ENCODE results near the gene FAM83E.

The FAM83E gene

DNA sequence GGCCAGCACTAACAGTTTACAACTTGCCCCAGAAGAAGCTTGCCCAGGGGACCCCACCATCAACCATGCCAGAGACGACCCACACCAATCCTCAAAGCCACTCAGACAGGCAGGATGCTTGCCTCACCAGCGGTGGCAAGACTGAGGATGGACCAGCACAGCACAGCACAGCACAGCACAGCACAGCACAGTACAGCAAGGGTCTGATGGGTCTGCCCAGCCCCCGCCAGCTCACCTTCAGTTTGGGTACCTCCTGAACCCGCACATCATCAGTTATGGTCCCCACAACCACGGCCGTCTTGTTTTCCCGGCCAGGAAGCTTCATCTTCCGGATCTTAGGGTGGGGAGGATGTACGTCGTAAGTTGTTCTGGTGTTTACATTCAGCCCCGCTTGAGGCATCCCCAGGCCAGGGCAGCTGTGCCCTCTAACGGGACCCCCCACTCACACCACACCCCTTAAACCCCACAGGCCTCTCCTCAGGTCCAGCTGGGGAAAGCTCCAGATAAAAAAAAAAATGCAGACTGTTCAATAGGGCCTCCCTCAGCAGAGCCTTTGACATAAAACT is 1.7 kb upstream of the FAM83E start:
- no peak for DNase-seq (ENCODE audit: low spot score)
- in situ Hi-C loops (cut with MboI; ENCODE audit: low sequenced_read_pairs, unreplicated experiment), result no loop called here
- TF ChIP-seq, protein P1, sequence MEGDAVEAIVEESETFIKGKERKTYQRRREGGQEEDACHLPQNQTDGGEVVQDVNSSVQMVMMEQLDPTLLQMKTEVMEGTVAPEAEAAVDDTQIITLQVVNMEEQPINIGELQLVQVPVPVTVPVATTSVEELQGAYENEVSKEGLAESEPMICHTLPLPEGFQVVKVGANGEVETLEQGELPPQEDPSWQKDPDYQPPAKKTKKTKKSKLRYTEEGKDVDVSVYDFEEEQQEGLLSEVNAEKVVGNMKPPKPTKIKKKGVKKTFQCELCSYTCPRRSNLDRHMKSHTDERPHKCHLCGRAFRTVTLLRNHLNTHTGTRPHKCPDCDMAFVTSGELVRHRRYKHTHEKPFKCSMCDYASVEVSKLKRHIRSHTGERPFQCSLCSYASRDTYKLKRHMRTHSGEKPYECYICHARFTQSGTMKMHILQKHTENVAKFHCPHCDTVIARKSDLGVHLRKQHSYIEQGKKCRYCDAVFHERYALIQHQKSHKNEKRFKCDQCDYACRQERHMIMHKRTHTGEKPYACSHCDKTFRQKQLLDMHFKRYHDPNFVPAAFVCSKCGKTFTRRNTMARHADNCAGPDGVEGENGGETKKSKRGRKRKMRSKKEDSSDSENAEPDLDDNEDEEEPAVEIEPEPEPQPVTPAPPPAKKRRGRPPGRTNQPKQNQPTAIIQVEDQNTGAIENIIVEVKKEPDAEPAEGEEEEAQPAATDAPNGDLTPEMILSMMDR (IDR thresholded peaks at IDR 0.05; ENCODE audit: borderline replicate concordance, control extremely low read depth, extremely low read depth, insufficient read depth, missing control alignments), result no peak

DNA sequence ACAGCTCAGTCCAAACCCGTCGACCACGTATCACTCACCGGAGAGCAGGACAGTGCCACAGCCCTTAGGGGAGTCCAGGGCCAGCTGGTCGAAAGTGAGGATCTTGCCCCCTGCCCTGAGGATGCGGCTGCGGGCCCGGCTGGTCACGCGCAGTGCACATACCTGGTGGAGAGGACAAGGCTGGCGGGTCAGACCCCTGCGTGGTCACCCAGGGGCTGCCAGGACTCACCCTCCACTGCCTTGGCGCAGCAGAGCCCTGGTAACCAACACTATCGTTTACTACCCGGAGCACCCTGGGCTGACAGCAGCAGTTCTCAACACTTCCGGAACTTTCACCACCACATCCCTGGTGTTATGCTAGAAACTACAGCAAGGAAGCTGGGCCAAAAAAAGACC is 1.2 kb upstream of the FAM83E start:
- TF ChIP-seq, protein P1 (IDR thresholded peaks at IDR 0.05; ENCODE audit: borderline replicate concordance, control extremely low read depth, extremely low read depth, insufficient read depth, missing control alignments), result no peak
- DNase-seq (ENCODE audit: low spot score), result no peak
- in situ Hi-C loops (cut with MboI; ENCODE audit: low sequenced_read_pairs, unreplicated experiment), result no loop called here

DNA sequence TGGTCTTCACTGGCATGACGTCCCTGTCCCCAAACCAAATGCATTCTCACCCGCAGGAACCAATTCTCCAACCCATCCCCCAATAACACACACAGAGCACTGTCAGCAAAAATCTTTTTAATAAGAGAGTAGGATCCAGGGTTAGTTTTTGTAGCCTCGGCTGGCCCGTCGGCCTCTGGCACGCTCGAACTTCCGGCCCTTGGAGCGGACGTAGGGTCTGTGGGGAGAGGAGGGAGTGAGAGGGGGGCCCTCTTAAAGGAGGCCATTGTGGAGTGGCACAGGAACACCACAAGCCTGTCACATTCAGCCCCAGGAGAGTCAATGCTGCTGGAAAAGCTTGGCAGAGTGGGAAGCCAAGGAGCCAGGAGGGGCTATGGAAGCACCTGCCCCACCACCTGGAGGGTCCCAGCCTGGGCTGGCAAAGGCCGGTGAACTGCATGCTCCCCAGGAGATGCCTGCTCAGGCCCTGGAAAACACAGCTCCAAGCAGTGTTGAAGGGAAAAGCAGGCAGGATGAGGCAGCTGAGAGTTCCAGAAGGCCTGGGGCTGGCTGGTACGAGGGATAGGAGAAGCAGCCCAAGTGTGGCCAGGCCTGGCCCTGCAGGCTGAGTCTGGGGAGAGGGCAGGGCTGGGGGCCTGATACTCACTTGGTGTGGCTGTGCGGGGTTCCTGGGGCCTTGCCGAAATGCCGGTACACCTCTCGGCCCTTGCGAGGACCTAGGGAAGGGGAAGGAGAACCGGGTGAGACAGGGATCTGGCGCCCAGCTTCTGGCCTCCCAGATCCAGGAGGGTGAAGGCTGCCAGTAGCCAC is 560 bp upstream of the FAM83E start:
- in situ Hi-C loops (cut with MboI; ENCODE audit: low sequenced_read_pairs, unreplicated experiment), result no loop called here
- no peak for DNase-seq (ENCODE audit: low spot score)

DNA sequence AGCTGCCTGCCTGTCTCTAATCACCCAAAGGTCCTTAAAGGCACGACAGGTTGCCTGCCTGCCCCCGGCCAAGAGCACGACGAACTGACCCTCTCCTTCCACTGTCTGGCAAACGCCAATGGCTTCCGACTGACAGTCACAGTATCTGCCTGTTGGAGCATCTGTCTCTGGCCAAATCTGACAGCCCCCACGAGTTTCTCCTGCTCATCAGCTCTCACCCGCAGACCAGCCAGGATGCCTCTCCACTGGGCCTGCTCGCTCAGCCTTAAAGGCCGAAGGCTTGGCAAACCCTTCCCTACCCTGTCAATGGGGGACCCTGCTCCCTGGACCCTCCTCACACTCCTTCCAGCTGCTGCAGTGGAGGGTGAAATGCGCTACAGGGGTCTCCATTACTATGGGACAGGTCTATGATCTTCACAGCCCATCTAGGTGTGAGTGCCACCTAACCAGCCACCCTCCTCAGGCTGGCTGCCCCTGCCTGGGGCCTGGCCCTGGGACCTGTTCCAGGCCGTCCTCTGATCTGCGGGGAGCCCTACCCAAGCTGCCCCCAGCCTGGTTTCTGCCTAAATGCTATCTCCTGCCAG is 932 bp downstream of the FAM83E start:
- DNase-seq (ENCODE audit: low spot score), result peak; percentile 49
- in situ Hi-C loops (cut with MboI; ENCODE audit: low sequenced_read_pairs, unreplicated experiment), result no loop called here
- TF ChIP-seq, protein P1 (IDR thresholded peaks at IDR 0.05; ENCODE audit: borderline replicate concordance, control extremely low read depth, extremely low read depth, insufficient read depth, missing control alignments), result no peak

More for the DNA sequence above, 560 bp upstream of the FAM83E start:
- TF ChIP-seq, protein P1 (IDR thresholded peaks at IDR 0.05; ENCODE audit: borderline replicate concordance, control extremely low read depth, extremely low read depth, insufficient read depth, missing control alignments), result no peak

DNA sequence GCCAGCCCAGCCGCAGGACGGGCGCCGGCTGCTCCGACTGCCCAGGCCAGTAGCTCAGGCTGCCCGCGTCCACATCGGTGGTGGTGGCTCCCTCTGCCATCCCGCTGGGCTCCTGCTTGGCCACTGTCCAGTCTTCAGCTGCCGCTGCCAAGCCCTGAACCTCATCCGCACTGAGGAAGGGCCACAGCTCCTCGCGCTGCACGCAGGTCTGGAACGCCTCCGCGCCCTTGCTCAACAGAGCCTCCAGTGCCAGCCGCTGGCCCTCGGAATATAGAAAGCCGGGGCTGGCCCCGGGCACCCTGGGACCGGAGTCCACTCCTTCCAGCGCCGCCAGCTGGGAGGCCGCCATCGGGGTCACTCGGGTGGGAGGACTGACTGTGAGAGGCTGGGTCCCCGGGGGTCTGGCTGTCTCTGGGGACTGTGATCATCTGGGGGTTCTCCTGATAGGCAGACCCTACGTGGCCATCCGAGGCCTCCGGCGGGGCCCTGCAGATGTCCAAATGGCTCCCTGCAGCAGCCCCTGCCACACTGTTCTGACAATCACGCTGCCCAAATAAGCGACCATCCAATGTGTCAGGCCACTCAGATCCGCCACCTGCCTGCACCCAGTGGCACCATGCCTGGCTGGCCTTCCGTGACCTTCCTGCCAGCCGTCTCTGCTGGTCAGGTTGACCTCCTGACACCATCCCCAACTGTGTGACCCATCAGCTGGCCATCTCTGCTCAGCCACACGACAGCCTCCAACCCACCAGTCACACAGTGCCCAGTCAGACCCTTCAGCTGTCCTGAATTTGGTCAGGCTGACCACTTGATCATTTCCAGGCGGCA is 1.6 kb downstream of the FAM83E start:
- no peak for DNase-seq (ENCODE audit: low spot score)
- in situ Hi-C loops (cut with MboI; ENCODE audit: low sequenced_read_pairs, unreplicated experiment), result no loop called here
- TF ChIP-seq, protein P1 (IDR thresholded peaks at IDR 0.05; ENCODE audit: borderline replicate concordance, control extremely low read depth, extremely low read depth, insufficient read depth, missing control alignments), result no peak

DNA sequence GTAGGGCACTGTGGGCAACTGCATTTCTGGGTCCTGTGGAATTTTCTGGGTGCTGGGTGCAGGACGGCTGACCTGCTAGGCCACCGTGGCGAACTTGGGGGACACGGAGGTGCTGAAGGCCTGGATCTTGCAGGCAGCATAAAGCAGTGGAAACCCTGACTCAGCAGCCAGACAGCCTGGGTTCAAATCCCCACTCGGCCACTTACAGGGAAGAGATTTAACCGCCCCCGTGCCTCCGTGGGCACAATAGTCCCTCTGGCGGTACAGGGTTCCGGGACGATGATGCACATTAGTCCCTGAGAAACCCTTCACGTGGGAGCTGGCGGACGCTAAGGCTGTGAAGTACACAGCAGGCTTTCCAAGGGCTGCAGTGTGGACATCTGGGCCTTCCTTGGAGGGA is 3.0 kb downstream of the FAM83E start:
- in situ Hi-C loops (cut with MboI; ENCODE audit: low sequenced_read_pairs, unreplicated experiment), result no loop called here
- no peak for DNase-seq (ENCODE audit: low spot score)
- TF ChIP-seq, protein P1 (IDR thresholded peaks at IDR 0.05; ENCODE audit: borderline replicate concordance, control extremely low read depth, extremely low read depth, insufficient read depth, missing control alignments), result no peak
